ENCODE results near the gene CTR9. TPM values are rescaled to one million over a fixed set of nuclear protein-coding genes. Genes with fewer than 3 reads are reported as not detected.

CTR9 gene
- total and polyA plus RNA-seq, 9 of the 15 experiments (the other 6 are each of a cell fraction or from before 2014, with no cell fraction given): 25.4 to 79.3 (median 47.3) TPM

DNA sequence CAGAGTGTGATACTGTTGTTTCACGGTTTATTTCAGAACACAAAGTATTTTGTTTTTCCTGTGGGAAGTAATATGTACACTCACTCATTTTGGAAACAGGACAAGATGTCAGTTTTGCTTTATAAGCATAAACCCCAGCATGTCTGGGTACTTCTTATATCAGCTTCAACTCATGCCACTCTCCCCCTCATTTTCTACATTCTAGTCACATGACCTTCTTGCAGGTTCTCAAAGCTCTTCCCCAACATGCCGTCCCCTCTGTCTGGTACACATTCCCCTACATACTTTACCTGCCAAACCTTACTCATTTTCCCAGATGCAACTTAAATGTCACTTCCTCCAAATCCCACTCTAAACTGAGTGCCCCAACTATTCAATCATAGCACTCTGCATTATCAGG lies 1.6 kb upstream of the CTR9 start (continued):
- TF ChIP-seq, protein P1, sequence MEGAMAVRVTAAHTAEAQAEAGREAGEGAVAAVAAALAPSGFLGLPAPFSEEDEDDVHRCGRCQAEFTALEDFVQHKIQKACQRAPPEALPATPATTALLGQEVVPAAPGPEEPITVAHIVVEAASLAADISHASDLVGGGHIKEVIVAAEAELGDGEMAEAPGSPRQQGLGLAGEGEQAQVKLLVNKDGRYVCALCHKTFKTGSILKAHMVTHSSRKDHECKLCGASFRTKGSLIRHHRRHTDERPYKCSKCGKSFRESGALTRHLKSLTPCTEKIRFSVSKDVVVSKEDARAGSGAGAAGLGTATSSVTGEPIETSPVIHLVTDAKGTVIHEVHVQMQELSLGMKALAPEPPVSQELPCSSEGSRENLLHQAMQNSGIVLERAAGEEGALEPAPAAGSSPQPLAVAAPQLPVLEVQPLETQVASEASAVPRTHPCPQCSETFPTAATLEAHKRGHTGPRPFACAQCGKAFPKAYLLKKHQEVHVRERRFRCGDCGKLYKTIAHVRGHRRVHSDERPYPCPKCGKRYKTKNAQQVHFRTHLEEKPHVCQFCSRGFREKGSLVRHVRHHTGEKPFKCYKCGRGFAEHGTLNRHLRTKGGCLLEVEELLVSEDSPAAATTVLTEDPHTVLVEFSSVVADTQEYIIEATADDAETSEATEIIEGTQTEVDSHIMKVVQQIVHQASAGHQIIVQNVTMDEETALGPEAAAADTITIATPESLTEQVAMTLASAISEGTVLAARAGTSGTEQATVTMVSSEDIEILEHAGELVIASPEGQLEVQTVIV (CRISPR knock-in tag; IDR thresholded peaks at IDR 0.05; ENCODE audit: borderline replicate concordance): no peak
- TF ChIP-seq SREBF2 (CRISPR knock-in tag; IDR thresholded peaks at IDR 0.05) (no peak), U2AF2 (optimal IDR thresholded peaks at IDR 0.05; ENCODE audit: low read depth, low read length) (no peak), BMI1 (IDR thresholded peaks at IDR 0.05; ENCODE audit: low read length) (no peak), MAFG (tag; conservative IDR thresholded peaks at IDR 0.05) (peak; percentile 31; the same call in 1 of the 2 replicates), RUNX1 (IDR thresholded peaks at IDR 0.05; ENCODE audit: low read depth) (no peak)
- TF ChIP-seq, protein P2, sequence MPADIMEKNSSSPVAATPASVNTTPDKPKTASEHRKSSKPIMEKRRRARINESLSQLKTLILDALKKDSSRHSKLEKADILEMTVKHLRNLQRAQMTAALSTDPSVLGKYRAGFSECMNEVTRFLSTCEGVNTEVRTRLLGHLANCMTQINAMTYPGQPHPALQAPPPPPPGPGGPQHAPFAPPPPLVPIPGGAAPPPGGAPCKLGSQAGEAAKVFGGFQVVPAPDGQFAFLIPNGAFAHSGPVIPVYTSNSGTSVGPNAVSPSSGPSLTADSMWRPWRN (IDR thresholded peaks at IDR 0.05; ENCODE audit: low read depth): no peak
- TF ChIP-seq, protein P3, sequence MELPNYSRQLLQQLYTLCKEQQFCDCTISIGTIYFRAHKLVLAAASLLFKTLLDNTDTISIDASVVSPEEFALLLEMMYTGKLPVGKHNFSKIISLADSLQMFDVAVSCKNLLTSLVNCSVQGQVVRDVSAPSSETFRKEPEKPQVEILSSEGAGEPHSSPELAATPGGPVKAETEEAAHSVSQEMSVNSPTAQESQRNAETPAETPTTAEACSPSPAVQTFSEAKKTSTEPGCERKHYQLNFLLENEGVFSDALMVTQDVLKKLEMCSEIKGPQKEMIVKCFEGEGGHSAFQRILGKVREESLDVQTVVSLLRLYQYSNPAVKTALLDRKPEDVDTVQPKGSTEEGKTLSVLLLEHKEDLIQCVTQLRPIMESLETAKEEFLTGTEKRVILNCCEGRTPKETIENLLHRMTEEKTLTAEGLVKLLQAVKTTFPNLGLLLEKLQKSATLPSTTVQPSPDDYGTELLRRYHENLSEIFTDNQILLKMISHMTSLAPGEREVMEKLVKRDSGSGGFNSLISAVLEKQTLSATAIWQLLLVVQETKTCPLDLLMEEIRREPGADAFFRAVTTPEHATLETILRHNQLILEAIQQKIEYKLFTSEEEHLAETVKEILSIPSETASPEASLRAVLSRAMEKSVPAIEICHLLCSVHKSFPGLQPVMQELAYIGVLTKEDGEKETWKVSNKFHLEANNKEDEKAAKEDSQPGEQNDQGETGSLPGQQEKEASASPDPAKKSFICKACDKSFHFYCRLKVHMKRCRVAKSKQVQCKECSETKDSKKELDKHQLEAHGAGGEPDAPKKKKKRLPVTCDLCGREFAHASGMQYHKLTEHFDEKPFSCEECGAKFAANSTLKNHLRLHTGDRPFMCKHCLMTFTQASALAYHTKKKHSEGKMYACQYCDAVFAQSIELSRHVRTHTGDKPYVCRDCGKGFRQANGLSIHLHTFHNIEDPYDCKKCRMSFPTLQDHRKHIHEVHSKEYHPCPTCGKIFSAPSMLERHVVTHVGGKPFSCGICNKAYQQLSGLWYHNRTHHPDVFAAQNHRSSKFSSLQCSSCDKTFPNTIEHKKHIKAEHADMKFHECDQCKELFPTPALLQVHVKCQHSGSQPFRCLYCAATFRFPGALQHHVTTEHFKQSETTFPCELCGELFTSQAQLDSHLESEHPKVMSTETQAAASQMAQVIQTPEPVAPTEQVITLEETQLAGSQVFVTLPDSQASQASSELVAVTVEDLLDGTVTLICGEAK (IDR thresholded peaks at IDR 0.05): peak; percentile 19; the same call in 1 of the 2 replicates
- TF ChIP-seq, protein P3 (CRISPR knock-in tag; IDR thresholded peaks at IDR 0.05): no peak
- TF ChIP-seq, protein P4, sequence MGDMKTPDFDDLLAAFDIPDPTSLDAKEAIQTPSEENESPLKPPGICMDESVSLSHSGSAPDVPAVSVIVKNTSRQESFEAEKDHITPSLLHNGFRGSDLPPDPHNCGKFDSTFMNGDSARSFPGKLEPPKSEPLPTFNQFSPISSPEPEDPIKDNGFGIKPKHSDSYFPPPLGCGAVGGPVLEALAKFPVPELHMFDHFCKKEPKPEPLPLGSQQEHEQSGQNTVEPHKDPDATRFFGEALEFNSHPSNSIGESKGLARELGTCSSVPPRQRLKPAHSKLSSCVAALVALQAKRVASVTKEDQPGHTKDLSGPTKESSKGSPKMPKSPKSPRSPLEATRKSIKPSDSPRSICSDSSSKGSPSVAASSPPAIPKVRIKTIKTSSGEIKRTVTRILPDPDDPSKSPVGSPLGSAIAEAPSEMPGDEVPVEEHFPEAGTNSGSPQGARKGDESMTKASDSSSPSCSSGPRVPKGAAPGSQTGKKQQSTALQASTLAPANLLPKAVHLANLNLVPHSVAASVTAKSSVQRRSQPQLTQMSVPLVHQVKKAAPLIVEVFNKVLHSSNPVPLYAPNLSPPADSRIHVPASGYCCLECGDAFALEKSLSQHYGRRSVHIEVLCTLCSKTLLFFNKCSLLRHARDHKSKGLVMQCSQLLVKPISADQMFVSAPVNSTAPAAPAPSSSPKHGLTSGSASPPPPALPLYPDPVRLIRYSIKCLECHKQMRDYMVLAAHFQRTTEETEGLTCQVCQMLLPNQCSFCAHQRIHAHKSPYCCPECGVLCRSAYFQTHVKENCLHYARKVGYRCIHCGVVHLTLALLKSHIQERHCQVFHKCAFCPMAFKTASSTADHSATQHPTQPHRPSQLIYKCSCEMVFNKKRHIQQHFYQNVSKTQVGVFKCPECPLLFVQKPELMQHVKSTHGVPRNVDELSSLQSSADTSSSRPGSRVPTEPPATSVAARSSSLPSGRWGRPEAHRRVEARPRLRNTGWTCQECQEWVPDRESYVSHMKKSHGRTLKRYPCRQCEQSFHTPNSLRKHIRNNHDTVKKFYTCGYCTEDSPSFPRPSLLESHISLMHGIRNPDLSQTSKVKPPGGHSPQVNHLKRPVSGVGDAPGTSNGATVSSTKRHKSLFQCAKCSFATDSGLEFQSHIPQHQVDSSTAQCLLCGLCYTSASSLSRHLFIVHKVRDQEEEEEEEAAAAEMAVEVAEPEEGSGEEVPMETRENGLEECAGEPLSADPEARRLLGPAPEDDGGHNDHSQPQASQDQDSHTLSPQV (IDR thresholded peaks at IDR 0.05): 0 out of 2 replicates have a peak, but pooled peaks have one; percentile 20
